HepG2 (cell line): ENCODE measurements around the gene KRTAP8-1. TPM values are rescaled to one million over a fixed set of nuclear protein-coding genes. Genes with fewer than 3 reads are reported as not detected.

Experiments used
- ATAC-seq: fragments of 200-7000 bp; cut with Tn5 transposase; 3 replicates; pipeline ENCODE4 v1.9.1; 2020; ENCODE audit warnings: mild to moderate bottlenecking, moderate library complexity
- BruUV-seq: library from RNA; stranded (reverse); fragments of 400-500 nt; replicated peaks from 2 replicates; lab custom pipeline; 2021; lab: Mats Ljungman, UMichigan
- CTCF ChIA-PET: fragments of 300-600 bp; formaldehyde crosslinking; extraction: SDS; loops from one replicate; lab custom pipeline; 2021; ENCODE audit warnings: low total read pairs, inconsistent platforms, low intra/inter-chr PET ratio; lab: Yijun Ruan, JAX
- POLR2A ChIA-PET: fragments of 350-600 bp; sonication (Branson Sonifier 250); formaldehyde crosslinking; loops from one replicate; lab custom pipeline; 2020; ENCODE audit warnings: antibody characterized with exemption, inconsistent platforms; lab: Yijun Ruan, JAX
- DNase-seq: peaks from one replicate; pipeline ENCODE4 v3.0.0-alpha.2; 2015; ENCODE audit warnings: low spot score
- FAIRE-seq: peaks from 3 replicates; lab custom pipeline; 2011; peaks lifted over from hg19 to GRCh38; lab: Jason Lieb, UNC
- H2AFZ ChIP-seq: one replicate; pipeline ENCODE4 v1.6.1; 2011; ENCODE audit warnings: low read length, inconsistent platforms
- H3K27ac ChIP-seq: fragments of 300-600 bp; 3 replicates; pipeline ENCODE4 v1.8.0; 2011; ENCODE audit warnings: mixed run types, mild to moderate bottlenecking, mixed read lengths, low read length, inconsistent platforms; ENCODE audit not compliant: insufficient read depth; ENCODE audit errors: extremely low read length
- H3K27me3 ChIP-seq, 2 experiments: fragments of 200-600 bp in 1 of 2; 2 replicates in 1 of 2; 3 replicates in 1 of 2; pipeline versions ENCODE4 v1.6.0 to v1.8.0; 2011; ENCODE audit warnings: low read length in 2 of 2, mild to moderate bottlenecking in 2 of 2, moderate library complexity in 2 of 2, inconsistent platforms in 1 of 2; ENCODE audit not compliant: insufficient read depth in 2 of 2, control insufficient read depth in 1 of 2
- H3K36me3 ChIP-seq, 2 experiments: fragments of 200-600 bp in 1 of 2; replicated peaks in 1 of 2; 2 replicates in 1 of 2; 3 replicates in 1 of 2; pipeline versions ENCODE4 v1.5.1 to v1.8.0; 2011; ENCODE audit warnings: low read length in 2 of 2, inconsistent platforms in 1 of 2; ENCODE audit not compliant: insufficient read depth in 2 of 2, control insufficient read depth in 1 of 2
- H3K4me1 ChIP-seq: 2 replicates; pipeline ENCODE4 v1.5.1; 2012; ENCODE audit warnings: low read length, inconsistent platforms; ENCODE audit not compliant: insufficient read depth
- H3K4me2 ChIP-seq: 2 replicates; pipeline ENCODE4 v1.6.0; 2011; ENCODE audit warnings: low read depth, low read length, inconsistent platforms
- H3K4me3 ChIP-seq, 3 experiments: fragments of 200-600 bp in 1 of 3; sonication (generic), shearing (Covaris generic) in 1 of 3; replicated peaks in 1 of 3; 2 replicates each; pipeline ENCODE4 v1.5.1; 2011 to 2016; ENCODE audit warnings: low read length in 3 of 3, inconsistent platforms in 2 of 3, low read depth in 2 of 3, mild to moderate bottlenecking in 2 of 3, control low read depth in 1 of 3, mixed read lengths in 1 of 3; ENCODE audit not compliant: insufficient read depth in 1 of 3
- H3K79me2 ChIP-seq: one replicate; pipeline ENCODE4 v1.6.1; 2011; ENCODE audit warnings: low read length, inconsistent platforms; ENCODE audit not compliant: insufficient read depth
- H3K9ac ChIP-seq: 2 replicates; pipeline ENCODE4 v1.6.0; 2011; ENCODE audit warnings: mild to moderate bottlenecking, low read depth, low read length, inconsistent platforms; ENCODE audit not compliant: insufficient read depth
- H3K9me3 ChIP-seq: 2 replicates; pipeline ENCODE4 v1.5.1; 2012; ENCODE audit warnings: mild to moderate bottlenecking, low read length
- H4K20me1 ChIP-seq: 2 replicates; pipeline ENCODE4 v1.6.0; 2011; ENCODE audit warnings: inconsistent platforms, mild to moderate bottlenecking, low read length, moderate library complexity; ENCODE audit not compliant: insufficient read depth
- AKAP8 ChIP-seq: sonication (generic); formaldehyde crosslinking; IDR thresholded peaks from 2 replicates; pipeline ENCODE4 v1.5.1; 2020; ENCODE audit warnings: mild to moderate bottlenecking, missing genetic modification reagents
- ARID3A ChIP-seq: IDR thresholded peaks from 2 replicates; pipeline ENCODE4 v1.6.1; 2012; ENCODE audit warnings: low read depth, low read length, improper control_type of control experiment
- ELF1 ChIP-seq: sonication (generic); formaldehyde crosslinking; IDR thresholded peaks from 2 replicates; pipeline ENCODE4 v1.4.0; 2020; ENCODE audit warnings: missing genetic modification reagents
- GZF1 ChIP-seq: sonication (generic); formaldehyde crosslinking; IDR thresholded peaks from 2 replicates; pipeline ENCODE4 v1.5.1; 2020; ENCODE audit warnings: mild to moderate bottlenecking, missing genetic modification reagents
- HNRNPUL1 ChIP-seq: fragments of 200-400 bp; formaldehyde crosslinking; IDR thresholded peaks from 2 replicates; pipeline ENCODE4 v1.6.1; 2017; ENCODE audit warnings: low read depth, mild to moderate bottlenecking, low read length, moderate library complexity
- HOXD1 ChIP-seq: sonication (generic); formaldehyde crosslinking; IDR thresholded peaks from 2 replicates; pipeline ENCODE4 v1.5.0; 2020; ENCODE audit warnings: missing genetic modification reagents
- JARID2 ChIP-seq: sonication (generic); formaldehyde crosslinking; IDR thresholded peaks from 2 replicates; pipeline ENCODE4 v1.8.1; 2023; ENCODE audit warnings: missing genetic modification reagents, inconsistent platforms; ENCODE audit not compliant: insufficient replicate concordance
- MXD4 ChIP-seq: IDR thresholded peaks from 2 replicates; pipeline ENCODE4 v1.6.1; 2016; ENCODE audit warnings: mild to moderate bottlenecking, missing biosample characterization, missing genetic modification reagents
- NFIC ChIP-seq: IDR thresholded peaks from 2 replicates; pipeline ENCODE4 v1.6.1; 2012; ENCODE audit warnings: mild to moderate bottlenecking, low read length, inconsistent platforms
- SKI ChIP-seq: fragments of 450-650 bp; IDR thresholded peaks from one replicate; pipeline ENCODE4 v1.6.1; 2018; ENCODE audit warnings: mild to moderate bottlenecking; ENCODE audit not compliant: partially characterized antibody
- SMARCC2 ChIP-seq: fragments of 450-650 bp; IDR thresholded peaks from 2 replicates; pipeline ENCODE4 v1.6.1; 2017; ENCODE audit warnings: antibody characterized with exemption, mild to moderate bottlenecking
- TSC22D2 ChIP-seq: sonication (generic); formaldehyde crosslinking; IDR thresholded peaks from 2 replicates; pipeline ENCODE4 v1.5.1; 2020; ENCODE audit warnings: missing genetic modification reagents, mild to moderate bottlenecking, borderline replicate concordance
- YEATS4 ChIP-seq: sonication (generic); formaldehyde crosslinking; IDR thresholded peaks from 2 replicates; pipeline ENCODE4 v1.4.0; 2020; ENCODE audit warnings: missing genetic modification reagents, borderline replicate concordance
- ZBTB21 ChIP-seq: sonication (generic); formaldehyde crosslinking; IDR thresholded peaks from 2 replicates; pipeline ENCODE4 v1.4.0; 2020; ENCODE audit warnings: missing genetic modification reagents
- ZBTB42 ChIP-seq: sonication (generic); formaldehyde crosslinking; IDR thresholded peaks from 2 replicates; pipeline ENCODE4 v1.5.0; 2020; ENCODE audit warnings: mild to moderate bottlenecking, missing genetic modification reagents
- ZGPAT ChIP-seq: IDR thresholded peaks from 2 replicates; pipeline ENCODE4 v1.6.1; 2016; ENCODE audit warnings: mild to moderate bottlenecking
- ZNF331 ChIP-seq: sonication (generic); formaldehyde crosslinking; IDR thresholded peaks from 2 replicates; pipeline ENCODE4 v1.4.0; 2020; ENCODE audit warnings: missing genetic modification reagents
- ZNF503 ChIP-seq: sonication (generic); formaldehyde crosslinking; IDR thresholded peaks from 2 replicates; pipeline ENCODE4 v1.4.0; 2020; ENCODE audit warnings: missing genetic modification reagents
- ZNF891 ChIP-seq: sonication (generic); formaldehyde crosslinking; IDR thresholded peaks from 2 replicates; pipeline ENCODE4 v1.5.0; 2020; ENCODE audit warnings: mild to moderate bottlenecking, missing genetic modification reagents
- WGBS: methylation state at CpG from one replicate; pipeline ENCODE4 v1.1.6; 2017; ENCODE audit warnings: low lambda C conversion rate; 5-methylcytosine and 5-hydroxymethylcytosine counted together
- in situ Hi-C: cut with HindIII; loops from 2 replicates; pipeline ENCODE4 v1.10.0; 2017; ENCODE audit warnings: low pct_unique_long_range_greater_than_20kb; ENCODE audit not compliant: extremely low pct_ligation_motif_present
- intact Hi-C: fragments of 100-400 bp; cut with micrococcal nuclease; formaldehyde crosslinking; loops from one replicate; pipeline ENCODE4 v1.10.0; 2022; ENCODE audit not compliant: unreplicated experiment
- polyA plus RNA-seq, 8 experiments: library from polyadenylated mRNA; depleted of rRNA in 3 of 8; stranded (reverse) in 7 of 8; unstranded in 1 of 8; fragments of >200 nt; fragmentation: Illumina TruSeq in 4 of 8; extraction: Trizol in 4 of 8; gene quantifications; 2 replicates each; pipeline versions ENCODE4 v1.2.1 to v1.2.3, GENCODE V29; 2011 to 2016; ENCODE audit warnings: low read depth in 4 of 8, missing spikeins in 1 of 8, mixed read lengths in 1 of 8; ENCODE audit not compliant: insufficient read depth in 1 of 8
- total RNA-seq, 5 experiments: library from RNA; depleted of rRNA; stranded (reverse); fragments of >200 nt; fragmentation: Illumina TruSeq; extraction: Trizol; gene quantifications; 2 replicates each; pipeline ENCODE4 v1.2.3, GENCODE V29; 2016; ENCODE audit warnings: low read depth in 1 of 5

The KRTAP8-1 gene
- total and polyA plus RNA-seq, 2 of the 13 experiments (the other 11 are each of a cell fraction or from before 2014, with no cell fraction given), result not detected

GRCh38 chr21:30779249-30779648 lies 33.8 kb downstream of the KRTAP8-1 start (continued):
- TF ChIP-seq AKAP8 (CRISPR knock-in tag), result no peak
- no peak for TF ChIP-seq NFIC
- no peak for TF ChIP-seq JARID2 (CRISPR knock-in tag)
- no peak for TF ChIP-seq YEATS4
- no peak for TF ChIP-seq ZNF331 (CRISPR knock-in tag)
- no peak for TF ChIP-seq ELF1 (CRISPR knock-in tag)
- no peak for TF ChIP-seq SMARCC2
- no peak for TF ChIP-seq ZBTB21 (CRISPR knock-in tag)
- no peak for TF ChIP-seq ZGPAT
- TF ChIP-seq SKI, result no peak
- no peak for TF ChIP-seq ZBTB42
- TF ChIP-seq HOXD1 (CRISPR knock-in tag), result no peak

- DNase-seq (no peak), ATAC-seq (no peak), FAIRE-seq (no peak)
- H3K4me1 ChIP-seq, result no peaks in the 10 kb centered on the region
- ChIA-PET CTCF (no interaction called here), POLR2A (no interaction called here)
- H4K20me1 ChIP-seq, result no peaks in the 10 kb centered on the region
- H3K4me3 ChIP-seq, result no peak overlapping the region
- H3K79me2 ChIP-seq, result no peaks in the 10 kb centered on the region
- intact Hi-C loops (no loop called here), in situ Hi-C loops (no loop called here)
- no peak overlapping the region for H2AFZ ChIP-seq
- WGBS, result 80% methylated on average over 4 of the region's 4 CpGs
- no peak overlapping the region for H3K9ac ChIP-seq
- no peaks in the 10 kb centered on the region for H3K27me3 ChIP-seq
- no TSS peak for BruUV-seq
- peaks cover 83% of the 10 kb centered on the region for H3K9me3 ChIP-seq
- H3K4me2 ChIP-seq, result no peak overlapping the region
- no peaks in the 10 kb centered on the region for H3K36me3 ChIP-seq
- H3K27ac ChIP-seq, result no peak overlapping the region
- TF ChIP-seq ARID3A, result no peak
- TF ChIP-seq TSC22D2 (CRISPR knock-in tag), result no peak
- TF ChIP-seq MXD4 (CRISPR knock-in tag), result no peak
- TF ChIP-seq ZNF503 (CRISPR knock-in tag), result no peak
- no peak for TF ChIP-seq HNRNPUL1
- no peak for TF ChIP-seq GZF1 (CRISPR knock-in tag)
- TF ChIP-seq ZNF891 (CRISPR knock-in tag), result no peak
Observed at GRCh38 chr21:30769724-30770431, 43.2 kb downstream of the KRTAP8-1 start.
